IPS-15b (cell line): Measurements from ENCODE around the gene POTEM.
"Not testable (repeated sequence)": the region's sequence is repeated elsewhere in the genome, so short reads cannot be mapped to it uniquely, and the experiment has no call there.

ENCODE experiments used
- H3K27me3 ChIP-seq: one replicate; pipeline ENCODE4 v1.6.1; 2013; ENCODE audit warnings: low read length; ENCODE audit not compliant: control insufficient read depth, insufficient read depth
- H3K36me3 ChIP-seq: one replicate; pipeline ENCODE4 v1.6.1; 2013; ENCODE audit warnings: low read length; ENCODE audit not compliant: control insufficient read depth, insufficient read depth
- H3K4me1 ChIP-seq: one replicate; pipeline ENCODE4 v1.6.1; 2013; ENCODE audit warnings: mild to moderate bottlenecking, low read length; ENCODE audit not compliant: control insufficient read depth, insufficient read depth
- H3K4me3 ChIP-seq: one replicate; pipeline ENCODE4 v1.5.1; 2013; ENCODE audit warnings: low read depth, low read length
- H3K9ac ChIP-seq: one replicate; pipeline ENCODE4 v1.6.1; 2013; ENCODE audit warnings: low read depth, mild to moderate bottlenecking, low read length
- H3K9me3 ChIP-seq: one replicate; pipeline ENCODE4 v1.6.1; 2013; ENCODE audit warnings: mild to moderate bottlenecking, low read length; ENCODE audit not compliant: control insufficient read depth, insufficient read depth

The POTEM gene

DNA sequence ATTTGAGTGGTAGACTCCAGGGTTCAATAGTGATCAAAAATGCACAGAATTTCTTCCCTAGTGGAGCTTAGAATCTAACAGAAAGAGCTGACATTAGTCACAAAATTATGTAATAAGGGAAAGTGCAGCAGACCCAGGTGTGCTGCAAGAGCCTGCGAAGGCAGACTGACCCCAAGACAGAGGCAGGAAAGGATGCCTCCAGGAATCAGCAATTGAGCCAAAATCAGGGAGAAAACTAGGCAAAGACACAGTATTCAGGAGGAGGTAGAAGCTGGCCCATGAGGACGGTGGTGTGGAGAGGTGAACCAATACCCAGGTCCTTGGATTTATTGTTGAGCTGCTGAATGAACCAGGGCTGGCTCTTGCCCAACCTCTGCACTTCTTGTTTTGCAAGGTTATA lies 76.2 kb downstream of the POTEM start:
- not testable (repeated sequence) for H3K4me1 ChIP-seq, H3K36me3 ChIP-seq, H3K9me3 ChIP-seq, H3K9ac ChIP-seq, H3K4me3 ChIP-seq, H3K27me3 ChIP-seq
